ENCODE data around the gene KCNJ6. TPM values are rescaled to one million over a fixed set of nuclear protein-coding genes. Genes with fewer than 3 reads are reported as not detected.

KCNJ6 gene
- total and polyA plus RNA-seq, 4 donors: 0.01 TPM; not detected in 3

DNA sequence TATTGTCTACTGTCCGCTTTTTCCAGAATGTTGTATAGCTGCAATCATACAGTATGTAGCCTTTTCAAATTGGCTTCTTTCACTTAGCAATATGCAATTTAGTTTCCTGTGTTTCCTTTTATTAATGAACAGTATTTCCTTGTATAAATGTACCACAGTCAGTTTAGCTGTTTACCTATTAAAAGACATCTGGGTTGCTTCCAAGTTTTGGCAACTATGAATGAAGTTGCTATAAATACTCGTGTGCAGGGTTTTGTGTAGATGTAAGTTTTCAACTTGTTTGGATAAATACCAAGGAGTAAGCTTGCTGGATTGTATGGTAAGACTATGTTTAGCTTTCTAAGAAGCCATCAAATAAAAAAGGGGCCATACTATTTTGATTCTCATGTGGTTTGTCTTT lies 24.4 kb upstream of the KCNJ6 start:
- Histone ChIP-seq H3K27me3 (ENCODE audit: control insufficient read depth in 4 of 4, insufficient read depth in 4 of 4, low read length in 3 of 4) (peaks cover 0 to 4% (median 0%) of the 10 kb centered on the region in 4 donors), H3K36me3 (ENCODE audit: control insufficient read depth in 4 of 4, insufficient read depth in 3 of 4, low read depth in 1 of 4, low read length in 3 of 4) (no peaks in the 10 kb centered on the region), H3K27ac (ENCODE audit: low read depth in 1 of 2, low read length in 2 of 2) (no peak overlapping the region), H3K9me3 (ENCODE audit: control insufficient read depth in 4 of 4, low read length in 3 of 4) (no peaks in the 10 kb centered on the region), H3K9ac (ENCODE audit: low read depth in 1 of 2, low read length in 2 of 2) (no peak overlapping the region), H3K4me3 (ENCODE audit: low read depth in 1 of 3, low read length in 3 of 3) (no peak overlapping the region), H3K4me1 (ENCODE audit: control insufficient read depth in 4 of 4, insufficient read depth in 4 of 4, low read length in 3 of 4) (no peaks in the 10 kb centered on the region)
- no peak for TF ChIP-seq HNF4A (conservative IDR thresholded peaks at IDR 0.05)
- TF ChIP-seq RAD21 (IDR thresholded peaks at IDR 0.05): no peak
- TF ChIP-seq MAX (IDR thresholded peaks at IDR 0.05): no peak
- no peak for TF ChIP-seq ATF3 (IDR thresholded peaks at IDR 0.05)
- TF ChIP-seq YY1 (IDR thresholded peaks at IDR 0.05): no peak
- TF ChIP-seq EGR1 (IDR thresholded peaks at IDR 0.05; ENCODE audit: low read depth in 2 of 2): no peak
- TF ChIP-seq, protein P1, sequence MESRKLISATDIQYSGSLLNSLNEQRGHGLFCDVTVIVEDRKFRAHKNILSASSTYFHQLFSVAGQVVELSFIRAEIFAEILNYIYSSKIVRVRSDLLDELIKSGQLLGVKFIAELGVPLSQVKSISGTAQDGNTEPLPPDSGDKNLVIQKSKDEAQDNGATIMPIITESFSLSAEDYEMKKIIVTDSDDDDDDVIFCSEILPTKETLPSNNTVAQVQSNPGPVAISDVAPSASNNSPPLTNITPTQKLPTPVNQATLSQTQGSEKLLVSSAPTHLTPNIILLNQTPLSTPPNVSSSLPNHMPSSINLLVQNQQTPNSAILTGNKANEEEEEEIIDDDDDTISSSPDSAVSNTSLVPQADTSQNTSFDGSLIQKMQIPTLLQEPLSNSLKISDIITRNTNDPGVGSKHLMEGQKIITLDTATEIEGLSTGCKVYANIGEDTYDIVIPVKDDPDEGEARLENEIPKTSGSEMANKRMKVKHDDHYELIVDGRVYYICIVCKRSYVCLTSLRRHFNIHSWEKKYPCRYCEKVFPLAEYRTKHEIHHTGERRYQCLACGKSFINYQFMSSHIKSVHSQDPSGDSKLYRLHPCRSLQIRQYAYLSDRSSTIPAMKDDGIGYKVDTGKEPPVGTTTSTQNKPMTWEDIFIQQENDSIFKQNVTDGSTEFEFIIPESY (IDR thresholded peaks at IDR 0.05): no peak
- TF ChIP-seq GABPA (IDR thresholded peaks at IDR 0.05 in 1 of 2, conservative IDR thresholded peaks at IDR 0.05 in 1 of 2): no peak
- no peak for TF ChIP-seq NR2F2 (IDR thresholded peaks at IDR 0.05)
- no peak for TF ChIP-seq SP1 (IDR thresholded peaks at IDR 0.05)
- no peak for TF ChIP-seq HNF4G (IDR thresholded peaks at IDR 0.05)
- no peak for TF ChIP-seq REST (IDR thresholded peaks at IDR 0.05)
- TF ChIP-seq FOXA1 (IDR thresholded peaks at IDR 0.05): no peak
- no peak for TF ChIP-seq TAF1 (conservative IDR thresholded peaks at IDR 0.05)
- DNase-seq (ENCODE audit: low spot score): no peak
- WGBS: 56% methylated on average over 2 of the region's 2 CpGs

GRCh38 chr21:37939838-37940237 lies 23.6 kb upstream of the KCNJ6 start:
- no peaks in the 10 kb centered on the region for H3K4me1 ChIP-seq (ENCODE audit: control insufficient read depth in 4 of 4, insufficient read depth in 4 of 4, low read length in 3 of 4)

More at GRCh38 chr21:37939838-37940237, 23.6 kb upstream of the KCNJ6 start:
- Histone ChIP-seq H3K9me3 (ENCODE audit: control insufficient read depth in 4 of 4, low read length in 3 of 4) (no peaks in the 10 kb centered on the region), H3K4me3 (ENCODE audit: low read depth in 1 of 3, low read length in 3 of 3) (no peak overlapping the region), H3K27me3 (ENCODE audit: control insufficient read depth in 4 of 4, insufficient read depth in 4 of 4, low read length in 3 of 4) (peaks cover 0 to 5% (median 0%) of the 10 kb centered on the region in 4 donors), H3K9ac (ENCODE audit: low read depth in 1 of 2, low read length in 2 of 2) (no peak overlapping the region), H3K27ac (ENCODE audit: low read depth in 1 of 2, low read length in 2 of 2) (no peak overlapping the region), H3K36me3 (ENCODE audit: control insufficient read depth in 4 of 4, insufficient read depth in 3 of 4, low read depth in 1 of 4, low read length in 3 of 4) (no peaks in the 10 kb centered on the region)
- TF ChIP-seq JUND (IDR thresholded peaks at IDR 0.05): no peak
- TF ChIP-seq GABPA (IDR thresholded peaks at IDR 0.05 in 1 of 2, conservative IDR thresholded peaks at IDR 0.05 in 1 of 2): no peak
- no peak for TF ChIP-seq FOXA1 (IDR thresholded peaks at IDR 0.05)
- TF ChIP-seq HNF4A (conservative IDR thresholded peaks at IDR 0.05): no peak
- no peak for TF ChIP-seq HNF4G (IDR thresholded peaks at IDR 0.05)
- TF ChIP-seq NR2F2 (IDR thresholded peaks at IDR 0.05): no peak
- no peak for TF ChIP-seq CTCF (IDR thresholded peaks at IDR 0.05; ENCODE audit: low read depth, low read length, missing input control)
- TF ChIP-seq RAD21 (IDR thresholded peaks at IDR 0.05): no peak
- no peak for TF ChIP-seq SP1 (IDR thresholded peaks at IDR 0.05)
- no peak for TF ChIP-seq EGR1 (IDR thresholded peaks at IDR 0.05; ENCODE audit: low read depth in 2 of 2)
- WGBS: 77% methylated on average over 4 of the region's 4 CpGs
- DNase-seq (ENCODE audit: low spot score): no peak

Measured in liver (tissue), 9 donors.